HG03064 (cell line): Measurements from ENCODE around the gene RGS16.
"Not testable (repeated sequence)": the region's sequence is repeated elsewhere in the genome, so short reads cannot be mapped to it uniquely, and the experiment has no call there.

Experiments used
- ATAC-seq: cut with Tn5 transposase; IDR thresholded peaks from one replicate; pipeline ENCODE4 v1.9.1; 2021; ENCODE audit warnings: low read depth; ENCODE audit not compliant: unreplicated experiment

RGS16 gene, protein sequence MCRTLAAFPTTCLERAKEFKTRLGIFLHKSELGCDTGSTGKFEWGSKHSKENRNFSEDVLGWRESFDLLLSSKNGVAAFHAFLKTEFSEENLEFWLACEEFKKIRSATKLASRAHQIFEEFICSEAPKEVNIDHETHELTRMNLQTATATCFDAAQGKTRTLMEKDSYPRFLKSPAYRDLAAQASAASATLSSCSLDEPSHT

DNA sequence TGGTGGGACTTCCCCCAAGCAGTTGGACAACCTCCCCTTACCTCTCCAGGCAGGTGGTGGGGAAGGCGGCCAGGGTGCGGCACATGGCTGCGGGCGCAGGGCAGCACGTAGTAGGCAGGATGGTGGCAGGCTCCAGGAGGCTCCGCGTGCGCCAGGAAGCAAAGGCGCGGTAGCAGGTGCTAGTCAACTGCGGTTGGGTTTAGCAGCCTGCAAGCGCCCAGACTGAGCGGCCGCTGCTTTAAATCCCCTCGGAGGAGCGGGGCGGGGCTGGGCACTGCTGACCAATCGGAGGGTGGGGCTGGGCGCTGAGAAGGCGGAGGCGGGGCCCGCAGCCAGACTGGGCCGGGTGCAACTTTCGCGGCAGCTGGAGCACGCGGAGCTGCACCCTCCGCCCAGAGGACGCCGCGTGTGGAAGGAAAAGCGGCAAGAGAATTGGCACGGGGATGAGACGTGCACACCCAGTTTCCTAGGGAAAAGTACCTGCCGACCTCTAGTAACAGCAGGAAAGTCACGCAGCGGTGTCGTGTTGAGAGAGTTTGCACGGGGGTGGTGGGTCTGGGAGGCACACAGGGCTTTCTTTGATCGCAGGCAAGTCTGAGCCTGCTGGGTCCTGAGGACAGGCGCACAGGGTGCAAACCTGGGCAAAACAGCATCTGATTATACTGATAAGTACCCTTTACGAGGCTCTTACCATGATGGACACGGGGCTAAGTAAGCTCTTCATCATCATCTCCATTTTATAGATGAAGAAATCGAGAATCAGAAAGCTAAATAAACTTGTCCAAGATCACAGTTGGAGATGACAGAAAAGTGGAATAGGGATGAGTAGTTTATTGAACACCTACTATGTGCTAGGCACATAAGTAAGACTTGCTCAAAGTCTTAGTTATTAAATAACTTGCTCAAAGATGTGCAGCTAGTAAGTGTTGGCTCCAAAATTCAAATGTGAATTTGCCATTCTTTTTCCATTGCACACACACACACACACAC lies at the start of gene RGS16:
Gene RGS16, minus strand, starts transcription at position 215 of the 990 bp plus-strand sequence. Its CDS starts 130 bp downstream, at position 85.
- ATAC-seq: peak; percentile 77

DNA sequence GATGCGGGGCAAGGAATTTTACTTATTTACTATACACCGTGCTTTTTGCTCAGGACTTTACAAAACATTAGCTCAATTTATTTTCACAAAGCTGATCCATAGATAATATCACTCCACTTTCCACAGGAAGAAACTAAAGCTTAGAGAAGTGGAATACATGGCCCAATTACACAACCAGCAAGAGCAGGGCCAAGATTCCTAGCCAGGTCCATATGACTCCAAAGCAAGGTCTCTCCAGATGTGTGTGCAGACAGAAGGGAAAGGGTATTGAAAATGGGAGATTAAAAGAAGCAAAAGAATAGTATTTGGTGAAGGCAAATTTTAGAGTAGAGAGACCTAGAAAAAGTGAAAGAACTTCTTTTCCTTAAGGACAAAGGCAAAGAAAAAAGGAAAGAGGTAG lies 49.8 kb upstream of the RGS16 start:
- no peak for ATAC-seq

DNA sequence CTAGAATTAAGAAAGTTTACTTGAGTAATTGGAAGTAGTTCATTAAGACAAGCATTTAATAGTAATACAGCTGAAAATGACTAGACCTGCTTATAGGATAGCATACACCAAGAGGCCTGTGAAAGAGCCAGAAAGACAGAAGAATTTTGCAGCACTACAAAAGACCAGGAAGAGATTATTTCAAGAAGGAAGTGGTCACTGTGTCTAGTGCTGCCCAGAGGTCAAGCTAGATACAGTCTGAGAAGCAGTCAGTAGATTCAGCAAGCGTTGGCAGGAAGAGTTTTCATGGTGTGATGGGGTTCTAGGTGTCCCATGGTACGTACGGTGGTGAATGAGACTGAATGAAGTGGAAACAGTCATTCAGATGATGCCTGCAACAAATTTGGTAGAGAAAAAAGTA lies 48.7 kb upstream of the RGS16 start:
- no peak for ATAC-seq

DNA sequence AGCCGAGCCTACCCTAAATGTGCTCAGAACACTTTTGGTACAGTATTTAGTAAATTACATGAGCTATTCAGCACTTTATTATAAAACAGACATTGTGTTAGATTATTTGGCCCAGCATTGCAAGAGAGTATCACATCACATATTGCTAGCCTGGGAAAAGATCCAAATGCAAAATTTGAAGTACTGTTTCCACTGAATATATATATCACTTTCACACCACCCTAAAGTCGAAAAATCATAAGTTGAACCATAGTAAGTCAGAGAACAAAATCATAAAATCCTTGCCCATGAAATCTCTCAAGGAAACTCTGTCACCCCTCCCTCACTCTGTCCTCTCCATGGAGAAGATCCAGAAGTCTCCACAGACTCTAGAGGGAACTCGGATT lies 47.1 kb upstream of the RGS16 start:
- ATAC-seq: no peak

DNA sequence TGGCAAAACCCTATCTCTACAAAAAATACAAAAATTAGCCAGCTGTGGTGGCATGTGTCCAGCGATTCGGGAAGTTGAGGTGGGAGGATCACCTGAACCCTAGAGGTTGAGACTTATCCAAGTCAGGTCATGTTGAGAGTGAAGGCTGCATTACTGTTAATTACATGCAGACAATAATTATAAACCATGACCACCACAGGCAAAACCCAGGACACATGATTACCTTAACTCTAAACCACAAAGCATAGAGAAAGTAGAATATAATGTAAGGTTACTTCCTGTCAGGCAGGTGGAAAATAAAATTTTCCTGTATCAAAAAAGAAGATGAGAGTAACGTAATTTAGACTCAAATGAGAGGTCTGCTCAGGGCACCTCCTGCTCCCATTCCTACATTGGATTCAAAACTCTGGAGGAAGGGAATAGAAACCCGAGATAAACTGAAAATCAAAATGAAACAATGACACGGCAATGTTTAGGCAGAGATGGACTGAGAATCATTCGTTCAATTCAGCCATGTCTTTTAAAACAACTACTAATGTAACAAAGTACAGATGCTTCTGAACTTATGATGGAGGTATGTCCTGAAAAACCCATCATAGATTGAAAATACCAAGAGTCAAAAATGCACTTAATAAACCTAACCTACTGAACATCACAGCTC lies 46.6 kb upstream of the RGS16 start:
- no peak for ATAC-seq

DNA sequence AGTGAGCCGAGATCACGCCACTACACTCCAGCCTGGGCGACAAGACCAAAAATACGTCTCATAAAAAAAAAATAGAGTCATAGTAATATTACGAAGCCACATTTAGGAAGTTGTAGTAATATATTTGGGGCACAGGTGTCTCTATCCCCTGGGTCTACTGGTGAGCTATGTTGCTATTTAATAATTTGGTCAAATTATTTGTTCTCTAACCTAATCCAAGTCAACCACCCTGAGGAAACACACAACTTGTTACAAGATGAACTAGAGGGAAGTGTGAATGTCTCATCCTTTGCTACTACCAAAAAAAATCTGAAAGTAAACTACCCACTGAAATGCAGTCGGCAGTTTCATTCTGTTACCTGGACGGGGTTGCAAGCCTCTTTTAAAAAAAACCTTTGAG lies 44.9 kb upstream of the RGS16 start:
- no peak for ATAC-seq

DNA sequence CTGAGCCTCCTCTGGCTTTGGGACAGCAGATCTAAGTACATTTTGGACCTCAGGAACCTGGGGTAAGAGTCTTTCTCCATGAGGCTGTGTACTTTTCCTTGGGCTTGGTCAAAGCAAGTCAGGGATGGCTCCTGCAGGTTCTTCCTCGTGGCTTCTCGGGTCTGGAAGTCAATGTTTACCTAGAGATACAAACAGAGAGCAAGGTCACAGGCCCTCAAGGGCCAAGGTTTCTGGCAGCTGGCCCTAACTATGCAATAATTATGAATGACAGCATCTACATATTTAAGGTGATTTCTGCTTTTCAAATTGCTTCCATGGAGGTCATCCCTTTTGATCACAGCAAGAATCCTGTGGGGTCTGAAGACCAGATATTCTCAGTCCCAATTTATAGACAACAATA lies 42.5 kb upstream of the RGS16 start:
- no peak for ATAC-seq

DNA sequence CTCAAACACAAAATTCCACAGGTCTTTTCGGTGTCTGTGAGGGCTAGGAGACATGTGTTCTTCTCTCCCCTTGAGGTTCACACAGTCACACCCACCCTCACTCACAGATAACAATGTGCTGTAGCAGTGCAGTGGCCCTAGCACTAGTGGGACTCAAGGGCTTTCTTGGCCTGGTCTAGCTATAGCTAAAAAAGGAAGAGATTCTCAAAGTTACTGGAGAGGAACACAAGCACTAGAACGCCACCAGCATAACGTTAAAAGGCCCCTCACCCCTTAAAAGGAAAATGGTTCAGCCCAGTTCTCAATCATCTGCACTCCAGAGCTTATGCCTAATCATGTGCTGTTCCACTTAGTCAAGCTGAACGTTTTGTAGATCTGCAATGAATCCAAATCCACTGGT lies 40.7 kb upstream of the RGS16 start:
- ATAC-seq: no peak

DNA sequence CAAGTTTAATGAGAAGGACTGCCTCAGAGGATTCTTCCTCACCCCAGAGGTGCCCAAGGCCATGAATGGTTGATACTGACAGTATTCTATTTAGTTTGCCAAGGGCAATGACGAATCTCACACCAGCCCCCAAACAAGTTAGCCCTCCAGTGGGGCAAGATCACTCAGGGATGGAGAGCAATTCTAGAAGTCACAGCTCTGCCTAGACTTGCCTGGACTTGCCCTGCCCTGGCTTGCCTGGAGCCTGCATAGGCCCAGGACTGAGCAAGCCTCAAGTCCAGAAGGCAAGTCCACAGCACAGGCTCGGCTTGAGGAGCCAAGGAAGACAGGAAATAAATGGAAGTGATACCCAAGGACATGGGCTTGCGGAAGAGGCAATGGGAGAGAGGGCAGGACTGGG lies 39.5 kb upstream of the RGS16 start:
- ATAC-seq: no peak

DNA sequence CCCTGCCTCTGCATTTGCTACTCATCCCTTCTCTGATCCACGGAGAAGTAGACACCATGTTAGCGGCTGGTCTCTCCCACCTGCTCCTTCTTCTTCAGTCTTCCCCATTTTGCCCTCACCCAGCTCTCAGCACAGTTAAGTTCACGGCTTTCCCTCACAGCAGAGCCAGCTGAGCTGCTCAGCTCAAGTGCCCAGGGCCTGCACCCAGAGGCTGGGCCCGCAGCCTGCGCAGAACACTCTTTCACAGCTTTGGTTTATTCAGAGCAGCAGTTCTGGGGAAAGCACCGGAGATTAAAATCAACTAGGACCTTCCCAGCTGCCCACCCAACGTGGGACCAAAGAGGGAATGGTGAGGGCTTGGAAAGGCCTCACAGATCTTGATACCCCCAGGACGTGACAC lies 38.3 kb upstream of the RGS16 start:
- no peak for ATAC-seq

DNA sequence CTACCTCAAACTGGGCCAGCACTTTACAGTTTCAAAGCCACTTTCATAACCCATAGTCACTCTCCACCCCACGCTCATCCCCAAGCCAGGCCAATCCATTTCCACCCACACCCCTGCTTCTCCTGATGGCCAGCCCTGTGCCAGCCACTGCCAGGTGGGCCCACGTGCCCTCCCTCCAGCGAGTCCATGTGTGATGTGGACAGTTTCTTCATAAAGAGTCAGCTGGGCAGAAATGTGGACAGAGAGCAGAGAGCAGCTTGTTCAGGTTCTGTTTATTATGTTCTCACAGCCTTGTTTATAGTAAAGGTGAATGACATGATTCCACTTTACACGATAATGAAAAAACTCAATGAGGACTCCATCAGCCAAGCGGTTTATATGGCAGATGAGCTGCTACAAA lies 37.4 kb upstream of the RGS16 start:
- no peak for ATAC-seq

DNA sequence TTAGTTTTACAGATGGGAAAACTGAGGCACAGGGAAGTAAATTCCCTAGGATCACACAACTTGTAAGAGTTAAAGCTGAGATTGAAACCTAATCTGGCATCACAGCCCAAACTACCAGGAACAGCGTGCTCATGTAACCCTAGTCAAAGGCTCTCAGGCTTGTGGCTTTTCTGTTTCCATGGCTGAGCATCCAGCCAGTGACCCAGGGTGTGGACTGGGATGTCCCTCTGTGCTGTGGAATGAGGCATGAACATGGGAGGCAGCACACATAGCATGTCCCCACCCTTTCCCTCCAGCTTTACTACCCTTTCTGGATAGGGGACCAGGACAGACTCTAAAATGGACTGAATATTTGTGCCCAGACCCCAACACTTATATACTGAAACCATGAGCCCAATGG lies 35.1 kb upstream of the RGS16 start:
- no peak for ATAC-seq

DNA sequence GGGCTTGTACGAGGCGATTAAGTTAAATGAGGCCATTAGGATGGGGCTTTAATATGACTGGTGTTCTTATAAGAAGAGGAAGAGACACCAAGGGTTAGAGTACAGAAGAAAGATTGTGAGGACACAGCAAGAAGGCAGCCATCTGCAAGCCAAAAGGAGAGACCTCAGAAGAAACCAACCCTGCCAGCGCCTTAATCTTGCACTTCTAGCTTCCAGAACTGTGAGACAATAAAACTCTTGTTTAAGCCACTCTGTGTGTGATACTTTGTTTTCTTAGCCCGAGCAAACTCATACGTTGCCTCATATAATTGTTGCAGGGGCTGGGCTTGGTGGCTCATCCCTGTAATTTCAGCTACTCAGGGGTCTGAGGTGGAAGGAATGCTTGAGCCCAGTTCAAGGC lies 33.6 kb upstream of the RGS16 start:
- ATAC-seq: no peak

DNA sequence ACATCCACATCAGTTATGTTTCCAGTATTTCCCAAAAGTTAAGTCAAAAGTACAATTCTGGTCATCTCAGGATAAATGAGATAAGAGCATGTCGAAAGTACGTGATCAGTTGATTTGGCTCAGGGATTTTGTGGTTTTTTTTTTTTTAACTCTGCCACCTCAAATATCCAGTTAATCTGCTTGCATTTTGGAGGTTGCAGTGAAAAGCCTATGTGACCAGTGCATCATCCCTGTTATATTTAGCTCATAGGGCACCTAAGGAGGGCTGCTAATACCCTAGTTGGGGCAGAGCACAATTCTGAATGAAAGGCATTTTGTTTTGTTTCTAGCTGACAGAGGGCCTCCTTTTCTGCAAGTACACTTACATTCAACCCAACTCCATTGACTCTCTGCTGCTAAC lies 31.7 kb upstream of the RGS16 start:
- ATAC-seq: no peak

DNA sequence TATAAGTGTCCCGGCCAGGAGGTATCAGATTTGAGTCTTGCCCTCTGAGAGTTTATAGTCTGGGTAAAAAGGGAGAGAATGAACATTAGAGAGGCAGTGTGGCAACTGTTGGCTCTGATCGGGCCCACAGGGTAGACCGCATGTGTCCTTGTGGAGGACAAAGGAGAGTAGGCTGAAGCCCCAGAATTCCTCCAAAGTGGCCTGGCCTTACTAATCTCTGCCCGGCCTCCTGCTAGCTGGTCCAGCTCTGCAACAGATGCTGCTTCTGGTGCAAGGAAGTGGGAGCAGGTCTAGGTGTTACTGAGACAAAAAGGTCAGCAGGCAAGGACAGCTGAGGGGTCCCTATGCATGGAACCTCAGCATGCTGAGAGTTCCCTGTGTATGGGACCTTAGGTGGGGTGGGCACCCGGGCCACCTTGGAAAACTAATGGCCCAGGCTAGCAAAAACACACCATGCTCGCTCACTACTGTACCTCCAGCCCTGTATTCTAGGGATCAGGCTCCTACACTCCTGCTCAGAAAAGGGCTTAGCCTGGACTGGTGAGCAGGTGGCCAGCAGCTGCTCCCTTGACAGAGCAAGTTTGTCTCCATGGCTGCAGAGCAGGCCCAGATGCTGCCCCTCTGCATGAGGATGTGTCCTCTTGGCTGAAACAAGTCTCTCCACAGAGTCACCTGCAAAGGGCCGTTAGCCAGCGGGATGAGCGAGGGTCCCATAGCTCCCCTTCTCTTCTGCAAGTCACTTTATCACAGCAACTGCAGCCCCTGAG lies 30.3 kb upstream of the RGS16 start:
- ATAC-seq: no peak

DNA sequence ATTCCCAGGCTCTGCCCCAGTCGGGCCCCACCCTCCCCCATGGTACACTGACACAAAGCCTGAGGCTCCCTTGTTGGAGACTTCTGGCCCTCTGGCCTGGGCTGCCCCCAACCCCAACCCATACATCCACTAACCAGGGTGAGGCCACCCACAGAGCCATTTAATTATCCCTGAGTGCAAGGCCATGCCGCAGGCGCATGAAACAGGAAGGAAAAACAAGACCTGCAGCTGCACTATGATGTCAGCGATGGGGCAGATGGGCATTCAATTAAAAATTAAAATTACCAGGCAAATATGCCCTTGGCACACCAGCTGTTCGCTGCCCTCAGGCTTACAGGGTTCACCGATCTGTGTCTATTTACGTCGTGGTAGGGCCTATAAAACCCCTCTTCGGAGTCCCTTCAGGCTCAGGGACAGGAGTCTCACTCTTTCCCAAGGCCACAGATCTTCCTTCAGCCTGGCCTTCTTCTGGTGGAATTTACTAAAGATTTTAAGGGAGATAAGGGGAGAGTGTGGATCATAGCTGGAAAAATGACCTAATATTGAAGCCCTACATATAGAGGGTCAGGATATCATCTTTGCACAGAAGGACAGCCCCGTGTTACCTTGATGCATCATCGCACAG lies 29.6 kb upstream of the RGS16 start:
- ATAC-seq: no peak

DNA sequence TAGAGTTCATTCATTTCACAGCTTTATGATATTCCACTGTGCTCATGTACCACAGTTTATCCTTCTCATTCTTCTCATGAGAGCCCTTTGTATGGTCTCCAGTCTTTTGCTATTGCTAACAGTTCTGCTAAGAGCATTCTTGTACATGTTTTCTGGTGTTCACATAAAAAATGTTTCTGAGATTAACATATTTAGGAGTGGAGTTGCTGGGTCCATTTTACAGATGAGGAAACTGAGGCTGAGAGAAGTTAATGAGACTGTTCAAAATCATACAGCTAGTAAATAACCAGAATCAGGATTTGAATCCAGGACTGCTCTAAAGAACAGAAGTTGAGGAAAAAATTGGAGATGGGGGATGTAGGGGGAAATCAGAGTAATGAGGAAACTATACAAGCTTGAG lies 28.8 kb upstream of the RGS16 start:
- ATAC-seq: no peak

DNA sequence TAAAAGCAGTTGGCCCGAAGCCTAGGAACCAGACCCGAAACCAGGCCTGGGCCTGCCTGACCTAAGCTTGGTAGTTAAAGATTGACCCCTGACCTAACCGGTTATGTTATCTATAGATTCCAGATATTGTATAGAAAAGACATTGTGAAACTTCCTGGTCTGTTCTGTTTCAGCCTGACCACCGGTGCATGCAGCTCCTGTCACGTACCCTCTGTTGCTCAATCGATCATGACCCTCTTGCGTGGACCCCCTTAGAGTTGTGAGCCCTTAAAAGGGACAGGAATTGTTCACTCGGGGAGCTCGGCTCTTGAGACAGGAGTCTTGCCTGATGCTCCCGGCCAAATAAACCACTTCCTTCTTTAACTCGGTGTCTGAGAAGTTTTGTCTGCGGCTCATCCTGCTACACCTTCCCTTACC lies 28.3 kb upstream of the RGS16 start:
- ATAC-seq: not testable (repeated sequence)

DNA sequence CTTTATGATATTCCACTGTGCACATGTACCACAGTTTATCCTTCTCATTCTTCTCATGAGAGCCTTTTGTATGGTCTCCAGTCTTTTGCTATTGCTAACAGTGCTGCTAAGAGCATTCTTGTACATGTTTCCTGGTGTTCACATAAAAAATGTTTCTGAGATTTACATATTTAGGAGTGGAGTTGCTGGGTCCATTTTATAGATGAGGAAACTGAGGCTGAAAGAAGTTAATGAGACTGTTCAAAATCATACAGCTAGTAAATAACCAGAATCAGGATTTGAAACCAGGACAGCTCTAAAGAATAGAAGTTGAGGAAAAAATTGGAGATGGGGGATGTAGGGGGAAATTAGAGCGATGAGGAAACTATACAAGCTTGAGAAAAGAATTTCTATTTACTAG lies 27.8 kb upstream of the RGS16 start:
- no peak for ATAC-seq

DNA sequence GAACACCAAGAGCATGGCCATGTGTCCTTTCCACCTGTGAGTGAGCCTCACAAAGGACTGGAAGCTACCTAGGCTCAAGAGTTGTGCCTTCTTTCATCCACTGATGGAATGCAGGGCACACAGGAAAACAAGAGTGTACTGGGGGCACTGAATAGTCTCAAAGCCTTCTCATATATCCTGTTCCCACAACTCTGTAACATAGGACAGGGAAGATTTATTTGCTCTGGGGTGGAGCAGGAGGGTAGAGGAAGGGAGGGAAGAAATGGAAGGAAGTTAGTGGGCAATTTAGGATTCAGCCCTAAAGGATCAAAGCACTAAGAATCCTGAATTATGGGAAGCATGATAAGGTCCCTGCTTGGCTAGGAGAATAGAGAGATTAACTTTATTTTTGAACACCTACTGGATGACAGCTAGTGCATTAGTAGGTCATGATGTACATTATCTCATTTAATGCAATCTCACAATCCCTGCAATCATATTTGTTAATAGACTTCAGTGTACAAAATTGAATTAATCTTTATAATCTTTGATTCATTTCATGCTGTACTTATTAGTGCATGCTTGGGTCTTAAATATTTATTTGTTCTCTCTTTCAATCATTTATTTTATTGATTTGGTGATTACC lies 27.0 kb upstream of the RGS16 start:
- no peak for ATAC-seq
